Omental fat pad (tissue), 4 donors: ENCODE data around the gene PRR19. TPM values are rescaled to one million over a fixed set of nuclear protein-coding genes. Genes with fewer than 3 reads are reported as not detected.

Experiments used
- ATAC-seq: fragments of 150-250 bp; one replicate; pipeline ENCODE4 v1.9.1; 2016; ENCODE audit warnings: mild to moderate bottlenecking, moderate library complexity; ENCODE audit not compliant: low FRiP score
- DNase-seq: peaks from one replicate; pipeline ENCODE4 v3.0.0-alpha.2; 2019; ENCODE audit warnings: low spot score
- CTCF ChIP-seq, 3 donors: fragments of 450-650 bp; IDR thresholded peaks; one replicate each; pipeline ENCODE4 v1.5.1; 2016 to 2017; ENCODE audit warnings: antibody characterized with exemption in 3 of 3, mild to moderate bottlenecking in 3 of 3, moderate library complexity in 2 of 3
- total RNA-seq, 4 donors: library from RNA; depleted of rRNA; stranded (reverse); fragments of >200 nt; gene quantifications; one replicate each; pipeline ENCODE4 v1.1.0, GENCODE V29; 2016

PRR19 gene
- total RNA-seq, 4 donors from 2014 or later: 0.31 to 0.93 (median 0.72) TPM; not detected in 1

GRCh38 chr19:42277821-42278451, 24.0 kb upstream of the PRR19 start:
- TF ChIP-seq CTCF (IDR thresholded peaks at IDR 0.05): no peak
- DNase-seq (no peak), ATAC-seq (no peak)

- no peak for TF ChIP-seq CTCF (IDR thresholded peaks at IDR 0.05)
- ATAC-seq (no peak), DNase-seq (no peak)
Observed at GRCh38 chr19:42278452-42279154, 23.3 kb upstream of the PRR19 start.

- ATAC-seq (no peak), DNase-seq (no peak)
- TF ChIP-seq CTCF (IDR thresholded peaks at IDR 0.05): no peak
Observed at GRCh38 chr19:42279155-42279901, 22.6 kb upstream of the PRR19 start.

GRCh38 chr19:42279902-42280814, 21.8 kb upstream of the PRR19 start:
- DNase-seq: peak; percentile 89
- TF ChIP-seq CTCF (IDR thresholded peaks at IDR 0.05): peak in 2 of 3 donors; percentile 41 to 94
- peak; percentile 51 for ATAC-seq

- ATAC-seq (peak; percentile 31), DNase-seq (peak; percentile 50)
- TF ChIP-seq CTCF (IDR thresholded peaks at IDR 0.05): no peak
Observed at GRCh38 chr19:42280815-42281145, 21.2 kb upstream of the PRR19 start.

GRCh38 chr19:42281146-42281826, 20.6 kb upstream of the PRR19 start:
- DNase-seq (no peak), ATAC-seq (no peak)
- TF ChIP-seq CTCF (IDR thresholded peaks at IDR 0.05): no peak
